Measurements from ENCODE around the gene TOR2A.

Gene TOR2A

GRCh38 chr9:127693697-127694096 lies 41.4 kb downstream of the TOR2A start:
- peaks cover under 1% of the 10 kb centered on the region; the same call in 1 of the 2 replicates for H3K4me1 ChIP-seq (ENCODE audit: low read length)
- no peaks in the 10 kb centered on the region for H3K79me2 ChIP-seq (ENCODE audit: low read length)
- H3K4me3 ChIP-seq (ENCODE audit: low read length) = no peak overlapping the region
- no peaks in the 10 kb centered on the region for H3K36me3 ChIP-seq (replicated peaks; ENCODE audit: low read depth, low read length)
- no peak overlapping the region for H2AFZ ChIP-seq (ENCODE audit: low read depth, low read length)
- no peak for TF ChIP-seq CTCF (IDR thresholded peaks at IDR 0.05; ENCODE audit: low read depth, low read length)
- no peaks in the 10 kb centered on the region for H3K27me3 ChIP-seq (ENCODE audit: low read depth, low read length)
- H3K27ac ChIP-seq (ENCODE audit: low read length) = no peak overlapping the region
- no peaks in the 10 kb centered on the region for H3K9me3 ChIP-seq (ENCODE audit: insufficient read depth, low read length)
- no peak overlapping the region for H3K4me2 ChIP-seq (ENCODE audit: low read length)
- no peaks in the 10 kb centered on the region for H4K20me1 ChIP-seq (ENCODE audit: insufficient read depth, low read length)
- no peak overlapping the region for H3K9ac ChIP-seq (ENCODE audit: low read length)

- TF ChIP-seq CTCF (IDR thresholded peaks at IDR 0.05; ENCODE audit: low read depth, low read length) (no peak), EZH2phosphoT487 (IDR thresholded peaks at IDR 0.05; ENCODE audit: low read depth) (no peak)
- Histone ChIP-seq H3K4me1 (ENCODE audit: low read length) (no peaks in the 10 kb centered on the region), H3K36me3 (replicated peaks; ENCODE audit: low read depth, low read length) (no peaks in the 10 kb centered on the region), H3K4me3 (ENCODE audit: low read length) (no peak overlapping the region), H3K27me3 (ENCODE audit: low read depth, low read length) (no peaks in the 10 kb centered on the region), H3K79me2 (ENCODE audit: low read length) (no peaks in the 10 kb centered on the region), H2AFZ (ENCODE audit: low read depth, low read length) (no peak overlapping the region), H4K20me1 (ENCODE audit: insufficient read depth, low read length) (no peaks in the 10 kb centered on the region), H3K4me2 (ENCODE audit: low read length) (no peak overlapping the region), H3K9me3 (ENCODE audit: insufficient read depth, low read length) (no peaks in the 10 kb centered on the region), H3K9ac (ENCODE audit: low read length) (no peak overlapping the region), H3K27ac (ENCODE audit: low read length) (no peak overlapping the region)
Observed at GRCh38 chr9:127693143-127693542, 42.0 kb downstream of the TOR2A start.

GRCh38 chr9:127692071-127692470 lies 43.0 kb downstream of the TOR2A start:
- H3K9ac ChIP-seq (ENCODE audit: low read length) = no peak overlapping the region
- H3K27me3 ChIP-seq (ENCODE audit: low read depth, low read length) = no peaks in the 10 kb centered on the region
- TF ChIP-seq EZH2phosphoT487 (IDR thresholded peaks at IDR 0.05; ENCODE audit: low read depth) (no peak), CTCF (IDR thresholded peaks at IDR 0.05; ENCODE audit: low read depth, low read length) (no peak)
- no peak overlapping the region for H3K4me3 ChIP-seq (ENCODE audit: low read length)
- H2AFZ ChIP-seq (ENCODE audit: low read depth, low read length) = no peak overlapping the region
- H3K4me1 ChIP-seq (ENCODE audit: low read length) = no peaks in the 10 kb centered on the region
- H3K9me3 ChIP-seq (ENCODE audit: insufficient read depth, low read length) = no peaks in the 10 kb centered on the region
- H3K36me3 ChIP-seq (replicated peaks; ENCODE audit: low read depth, low read length) = no peaks in the 10 kb centered on the region
- H3K4me2 ChIP-seq (ENCODE audit: low read length) = no peak overlapping the region
- no peak overlapping the region for H3K27ac ChIP-seq (ENCODE audit: low read length)
- H3K79me2 ChIP-seq (ENCODE audit: low read length) = no peaks in the 10 kb centered on the region
- H4K20me1 ChIP-seq (ENCODE audit: insufficient read depth, low read length) = no peaks in the 10 kb centered on the region

- no peaks in the 10 kb centered on the region for H3K9me3 ChIP-seq (ENCODE audit: insufficient read depth, low read length)
- H4K20me1 ChIP-seq (ENCODE audit: insufficient read depth, low read length) = no peaks in the 10 kb centered on the region
- H3K4me2 ChIP-seq (ENCODE audit: low read length) = no peak overlapping the region
- no peak for TF ChIP-seq EZH2phosphoT487 (IDR thresholded peaks at IDR 0.05; ENCODE audit: low read depth)
- TF ChIP-seq CTCF (IDR thresholded peaks at IDR 0.05; ENCODE audit: low read depth, low read length) = no peak
- H3K4me3 ChIP-seq (ENCODE audit: low read length) = no peak overlapping the region
- no peaks in the 10 kb centered on the region for H3K79me2 ChIP-seq (ENCODE audit: low read length)
- no peaks in the 10 kb centered on the region for H3K4me1 ChIP-seq (ENCODE audit: low read length)
- no peak overlapping the region for H3K27ac ChIP-seq (ENCODE audit: low read length)
- no peak overlapping the region for H2AFZ ChIP-seq (ENCODE audit: low read depth, low read length)
- H3K27me3 ChIP-seq (ENCODE audit: low read depth, low read length) = no peaks in the 10 kb centered on the region
- H3K36me3 ChIP-seq (replicated peaks; ENCODE audit: low read depth, low read length) = no peaks in the 10 kb centered on the region
- H3K9ac ChIP-seq (ENCODE audit: low read length) = no peak overlapping the region
Observed at GRCh38 chr9:127690735-127691134, 44.4 kb downstream of the TOR2A start.

Measured in OCI-LY3 (cell line).